OCI-LY7 (cell line): ENCODE measurements around the gene GREM2. TPM values are rescaled to one million over a fixed set of nuclear protein-coding genes. Genes with fewer than 3 reads are reported as not detected.
A peak's percentile ranks its signal among the peaks of the same experiment; 100 is the strongest.

Source experiments
- BruUV-seq: library from RNA; stranded (reverse); fragments of 400-500 nt; replicated peaks from 2 replicates; lab custom pipeline; 2021; lab: Mats Ljungman, UMichigan
- CTCF ChIA-PET: fragments of 300-600 bp; sonication (Branson Sonifier 250); formaldehyde crosslinking; loops from one replicate; lab custom pipeline; 2022; ENCODE audit warnings: antibody characterized with exemption; ENCODE audit not compliant: unreplicated experiment; lab: Charles Lee
- POLR2A ChIA-PET: fragments of 300-600 bp; sonication (Branson Sonifier 250); formaldehyde crosslinking; loops from one replicate; lab custom pipeline; 2022; ENCODE audit warnings: antibody characterized with exemption; lab: Charles Lee
- DNase-seq: peaks from one replicate; pipeline ENCODE4 v3.0.0-alpha.2; 2015; ENCODE audit warnings: low spot score
- H2AFZ ChIP-seq: fragments of 200-600 bp; sonication (generic), shearing (Covaris generic); 2 replicates; pipeline ENCODE4 v1.6.1; 2014; ENCODE audit warnings: mild to moderate bottlenecking, antibody characterized with exemption, low read length, moderate library complexity
- H3K27ac ChIP-seq: fragments of 200-600 bp; sonication (generic); 2 replicates; pipeline ENCODE4 v1.5.1; 2014; ENCODE audit warnings: mixed run types, low read depth, mild to moderate bottlenecking, moderate library complexity, low read length, inconsistent platforms; ENCODE audit not compliant: poor library complexity, severe bottlenecking
- H3K36me3 ChIP-seq: fragments of 200-600 bp; sonication (generic); 2 replicates; pipeline ENCODE4 v1.6.1; 2014; ENCODE audit warnings: mild to moderate bottlenecking, antibody characterized with exemption, low read length, moderate library complexity, mixed read lengths; ENCODE audit not compliant: insufficient read depth
- H3K4me1 ChIP-seq: fragments of 200-600 bp; sonication (generic); 2 replicates; pipeline ENCODE4 v1.5.1; 2014; ENCODE audit warnings: mild to moderate bottlenecking, low read length; ENCODE audit not compliant: insufficient read depth, poor library complexity, severe bottlenecking
- H3K4me2 ChIP-seq: fragments of 200-600 bp; sonication (generic); 2 replicates; pipeline ENCODE4 v1.6.1; 2014; ENCODE audit warnings: mild to moderate bottlenecking, low read length
- H3K4me3 ChIP-seq: fragments of 200-600 bp; sonication (generic); 2 replicates; pipeline ENCODE4 v1.5.1; 2014; ENCODE audit warnings: mild to moderate bottlenecking, low read depth, low read length; ENCODE audit not compliant: poor library complexity, severe bottlenecking
- H3K79me2 ChIP-seq: fragments of 200-600 bp; sonication (generic); 2 replicates; pipeline ENCODE4 v1.6.1; 2016; ENCODE audit warnings: low read depth, mild to moderate bottlenecking, low read length, moderate library complexity, mixed read lengths; ENCODE audit not compliant: insufficient read depth
- H3K9me2 ChIP-seq: fragments of 200-600 bp; sonication (generic); 2 replicates; pipeline ENCODE4 v1.6.1; 2016; ENCODE audit warnings: mild to moderate bottlenecking, low read length, mixed read lengths; ENCODE audit not compliant: insufficient read depth
- H3K9me3 ChIP-seq: fragments of 200-600 bp; sonication (generic); 2 replicates; pipeline ENCODE4 v1.6.1; 2014; ENCODE audit warnings: mild to moderate bottlenecking, mixed run types, low read length, mixed read lengths
- H4K20me1 ChIP-seq: fragments of 200-600 bp; sonication (generic); 2 replicates; pipeline ENCODE4 v1.6.1; 2014; ENCODE audit warnings: mild to moderate bottlenecking, antibody characterized with exemption, low read length, moderate library complexity, mixed read lengths; ENCODE audit not compliant: insufficient read depth
- EZH2phosphoT487 ChIP-seq: fragments of 200-600 bp; sonication (generic); IDR thresholded peaks from 2 replicates; pipeline ENCODE4 v1.6.1; 2018; ENCODE audit warnings: low read depth, borderline replicate concordance, mild to moderate bottlenecking, mixed run types, antibody characterized with exemption, low read length, moderate library complexity, mixed read lengths
- intact Hi-C: fragments of 100-400 bp; cut with micrococcal nuclease; formaldehyde crosslinking; loops from one replicate; pipeline ENCODE4 v1.10.0; 2022; ENCODE audit not compliant: unreplicated experiment
- total RNA-seq, 2 experiments: library from RNA; depleted of rRNA in 1 of 2; stranded (reverse); fragments of >200 nt in 1 of 2; shearing (Covaris generic) in 1 of 2; gene quantifications; 2 replicates each; pipeline ENCODE4 v1.2.3, GENCODE V29; 2014 to 2022
- TF ChIP-seq, protein P1 (sequence below): fragments of 200-600 bp; sonication (generic); conservative IDR thresholded peaks from 2 replicates; pipeline ENCODE4 v1.5.1; 2014; ENCODE audit warnings: mild to moderate bottlenecking, antibody characterized with exemption, low read length, moderate library complexity, mixed read lengths

Gene GREM2
- total RNA-seq, 2 experiments from 2014 or later, result not detected

DNA sequence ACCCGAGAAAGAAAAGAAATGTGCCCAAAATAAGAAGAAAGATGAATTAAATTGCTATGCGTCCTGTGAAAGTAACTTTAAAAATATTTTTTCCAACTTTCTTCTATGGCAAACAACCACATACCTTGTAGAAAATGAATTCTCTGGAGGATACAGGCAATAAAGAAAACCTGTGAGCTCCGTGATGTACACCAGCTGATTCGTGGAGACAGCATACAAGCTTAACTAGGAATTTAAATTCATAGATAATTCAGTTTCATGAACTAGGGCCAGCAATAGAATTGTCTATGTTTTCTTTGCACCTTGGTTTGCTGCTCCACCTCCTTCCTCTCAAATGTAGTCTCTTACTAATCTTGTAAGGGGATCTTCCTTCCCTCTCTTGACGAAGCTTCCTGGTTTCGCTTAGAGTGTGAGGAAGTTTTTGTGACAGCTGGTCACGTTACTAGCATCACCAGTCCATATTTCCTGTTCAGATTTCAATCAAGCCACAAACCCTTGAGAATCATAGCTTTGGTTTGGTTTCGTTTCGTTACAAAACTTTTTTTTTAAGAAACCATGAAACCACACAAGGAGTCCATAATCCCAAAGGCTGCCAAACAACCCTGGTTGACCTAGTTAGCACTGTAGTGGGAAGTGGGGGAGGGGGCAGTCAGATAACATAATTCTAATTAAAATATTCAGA, 35.8 kb downstream of the GREM2 start:
- TF ChIP-seq, protein P1, sequence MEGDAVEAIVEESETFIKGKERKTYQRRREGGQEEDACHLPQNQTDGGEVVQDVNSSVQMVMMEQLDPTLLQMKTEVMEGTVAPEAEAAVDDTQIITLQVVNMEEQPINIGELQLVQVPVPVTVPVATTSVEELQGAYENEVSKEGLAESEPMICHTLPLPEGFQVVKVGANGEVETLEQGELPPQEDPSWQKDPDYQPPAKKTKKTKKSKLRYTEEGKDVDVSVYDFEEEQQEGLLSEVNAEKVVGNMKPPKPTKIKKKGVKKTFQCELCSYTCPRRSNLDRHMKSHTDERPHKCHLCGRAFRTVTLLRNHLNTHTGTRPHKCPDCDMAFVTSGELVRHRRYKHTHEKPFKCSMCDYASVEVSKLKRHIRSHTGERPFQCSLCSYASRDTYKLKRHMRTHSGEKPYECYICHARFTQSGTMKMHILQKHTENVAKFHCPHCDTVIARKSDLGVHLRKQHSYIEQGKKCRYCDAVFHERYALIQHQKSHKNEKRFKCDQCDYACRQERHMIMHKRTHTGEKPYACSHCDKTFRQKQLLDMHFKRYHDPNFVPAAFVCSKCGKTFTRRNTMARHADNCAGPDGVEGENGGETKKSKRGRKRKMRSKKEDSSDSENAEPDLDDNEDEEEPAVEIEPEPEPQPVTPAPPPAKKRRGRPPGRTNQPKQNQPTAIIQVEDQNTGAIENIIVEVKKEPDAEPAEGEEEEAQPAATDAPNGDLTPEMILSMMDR, result no peak
- TF ChIP-seq EZH2phosphoT487, result no peak
- peak overlapping the region; percentile 37 for H3K4me3 ChIP-seq
- no peak overlapping the region for H3K27ac ChIP-seq
- peaks cover 6% of the 10 kb centered on the region for H3K4me1 ChIP-seq
- ChIA-PET POLR2A (no interaction called here), CTCF (no interaction called here)
- H3K9me3 ChIP-seq, result no peaks in the 10 kb centered on the region
- no TSS peak for BruUV-seq
- intact Hi-C loops, result no loop called here
- peak overlapping the region; percentile 97 for H2AFZ ChIP-seq
- H4K20me1 ChIP-seq, result no peaks in the 10 kb centered on the region
- H3K79me2 ChIP-seq, result no peaks in the 10 kb centered on the region
- DNase-seq, result peak; percentile 37
- H3K4me2 ChIP-seq, result peak overlapping the region; percentile 64
- H3K36me3 ChIP-seq, result no peaks in the 10 kb centered on the region
- H3K9me2 ChIP-seq, result no peaks in the 10 kb centered on the region

DNA sequence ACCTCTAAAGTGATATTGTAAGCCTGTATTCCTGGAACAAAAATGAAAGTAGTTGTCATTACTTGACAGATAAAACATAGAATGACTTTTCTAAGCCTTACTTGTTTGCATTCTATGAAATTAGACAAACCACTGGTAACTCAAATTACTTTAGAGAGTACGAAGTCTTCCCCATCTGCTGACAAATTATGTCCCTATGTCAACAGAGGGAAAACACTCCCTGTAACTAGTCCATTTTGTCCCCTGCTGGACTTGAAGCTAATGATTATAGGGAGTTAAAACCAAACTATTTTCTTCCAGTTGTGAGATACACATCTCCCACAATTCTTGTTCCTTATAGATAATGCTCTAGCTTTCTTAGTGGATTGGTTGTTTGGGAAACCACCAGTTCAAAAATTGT, 39.6 kb downstream of the GREM2 start:
- H3K9me3 ChIP-seq, result no peaks in the 10 kb centered on the region
- ChIA-PET POLR2A (interaction anchor here (0.7 to 1.2 kb wide), 2 partner anchors 12 to 50 kb away, joined by 3 to 4 read pairs; no protein-coding TSS in a partner anchor), CTCF (no interaction called here)
- no peaks in the 10 kb centered on the region for H3K79me2 ChIP-seq
- no TSS peak for BruUV-seq
- peaks cover 6% of the 10 kb centered on the region for H3K4me1 ChIP-seq
- no peaks in the 10 kb centered on the region for H3K36me3 ChIP-seq
- no peaks in the 10 kb centered on the region for H4K20me1 ChIP-seq
- no peak for TF ChIP-seq EZH2phosphoT487
- TF ChIP-seq, protein P1, result no peak
- H3K4me2 ChIP-seq, result no peak overlapping the region
- H3K9me2 ChIP-seq, result no peaks in the 10 kb centered on the region
- H2AFZ ChIP-seq, result no peak overlapping the region
- H3K27ac ChIP-seq, result no peak overlapping the region
- DNase-seq, result no peak
- intact Hi-C loops, result no loop called here
- H3K4me3 ChIP-seq, result no peak overlapping the region

DNA sequence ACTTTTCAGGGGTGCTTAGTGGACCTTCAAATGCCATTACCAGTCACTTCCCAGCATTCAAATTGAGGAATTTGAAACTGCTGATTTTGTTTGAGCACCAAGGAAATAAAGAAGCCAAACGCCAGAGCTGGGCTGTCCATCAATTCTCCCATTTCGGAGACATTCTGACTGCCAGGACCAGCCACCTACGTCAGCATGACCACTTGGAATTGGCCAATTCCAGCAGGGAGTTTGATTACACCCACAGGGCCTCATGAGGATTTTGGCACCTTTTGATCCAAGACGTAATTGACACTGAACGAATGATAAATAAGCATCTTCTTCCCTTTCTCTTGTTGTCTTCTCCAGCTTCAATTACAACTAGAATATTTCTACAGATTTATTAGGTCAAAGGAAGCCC, 40.2 kb downstream of the GREM2 start:
- H3K4me3 ChIP-seq, result no peak overlapping the region
- H2AFZ ChIP-seq, result no peak overlapping the region
- no peaks in the 10 kb centered on the region for H3K79me2 ChIP-seq
- no peaks in the 10 kb centered on the region for H3K36me3 ChIP-seq
- no peak overlapping the region for H3K27ac ChIP-seq
- no peak for TF ChIP-seq EZH2phosphoT487
- TF ChIP-seq, protein P1, result no peak
- ChIA-PET POLR2A (interaction anchor here (0.7 kb wide), 1 partner anchor 50 kb away, joined by 3 read pairs; no protein-coding TSS in a partner anchor), CTCF (no interaction called here)
- no peak overlapping the region for H3K4me2 ChIP-seq
- BruUV-seq, result no TSS peak
- DNase-seq, result no peak
- H3K9me3 ChIP-seq, result no peaks in the 10 kb centered on the region
- peaks cover 6% of the 10 kb centered on the region for H3K4me1 ChIP-seq
- H3K9me2 ChIP-seq, result no peaks in the 10 kb centered on the region
- intact Hi-C loops, result no loop called here
- H4K20me1 ChIP-seq, result no peaks in the 10 kb centered on the region
